PC-3 (cell line): ENCODE data around the gene INPP5D.

Source experiments
- CTCF ChIP-seq: fragments of 300-600 bp; sonication (generic); conservative IDR thresholded peaks from 2 replicates; pipeline ENCODE4 v1.5.1; 2017; ENCODE audit warnings: antibody characterized with exemption, low read depth, mild to moderate bottlenecking, low read length
- EZH2 ChIP-seq: fragments of 300-600 bp; sonication (generic); IDR thresholded peaks from one replicate; pipeline ENCODE4 v1.6.1; 2017; ENCODE audit warnings: antibody characterized with exemption, mild to moderate bottlenecking, low read length; ENCODE audit not compliant: unreplicated experiment

- TF ChIP-seq CTCF (no peak), EZH2 (no peak)
Observed at GRCh38 chr2:233042549-233042948, 17.6 kb upstream of the INPP5D start.
